IMR-90 (cell line): ENCODE measurements around the gene RAI1. TPM values are rescaled to one million over a fixed set of nuclear protein-coding genes. Genes with fewer than 3 reads are reported as not detected.

ENCODE experiments used
- ATAC-seq: fragments of 200-7000 bp; cut with Tn5 transposase; 2 replicates; pipeline ENCODE4 v1.9.1; 2020; ENCODE audit warnings: low read depth, mild to moderate bottlenecking, moderate library complexity
- BruUV-seq: library from RNA; stranded (reverse); fragments of 400-500 nt; replicated peaks from 2 replicates; lab custom pipeline; 2021; lab: Mats Ljungman, UMichigan
- CTCF ChIA-PET: fragments of 300-600 bp; formaldehyde crosslinking; extraction: SDS; loops from one replicate; lab custom pipeline; 2021; ENCODE audit warnings: antibody characterized with exemption; lab: Yijun Ruan, JAX
- POLR2A ChIA-PET: fragments of 300-600 bp; sonication (Branson Sonifier 250); formaldehyde crosslinking; loops from one replicate; lab custom pipeline; 2022; ENCODE audit warnings: antibody characterized with exemption; ENCODE audit not compliant: unreplicated experiment; lab: Charles Lee
- DNase-seq: peaks from one replicate; pipeline ENCODE4 v3.0.0; 2013
- H2AFZ ChIP-seq: replicated peaks from 2 replicates; pipeline ENCODE3; 2013; ENCODE audit warnings: low read length, mild to moderate bottlenecking; ENCODE audit not compliant: poor library complexity
- H2AK5ac ChIP-seq: 2 replicates; pipeline ENCODE4 v1.6.1; 2013; ENCODE audit warnings: low read depth, low read length, inconsistent platforms
- H2AK9ac ChIP-seq: replicated peaks from 2 replicates; pipeline ENCODE3; 2013; ENCODE audit warnings: mild to moderate bottlenecking, low read depth, low read length, moderate library complexity; ENCODE audit not compliant: poor library complexity
- H2BK120ac ChIP-seq: 2 replicates; pipeline ENCODE4 v1.6.1; 2013; ENCODE audit warnings: low read depth, low read length, inconsistent platforms
- H2BK15ac ChIP-seq: 3 replicates; pipeline ENCODE4 v1.6.1; 2013; ENCODE audit warnings: low read depth, low read length, inconsistent platforms
- H2BK20ac ChIP-seq: 2 replicates; pipeline ENCODE4 v1.6.1; 2013; ENCODE audit warnings: low read depth, mild to moderate bottlenecking, inconsistent platforms, low read length, moderate library complexity
- H2BK5ac ChIP-seq: 2 replicates; pipeline ENCODE4 v1.6.1; 2013; ENCODE audit warnings: mild to moderate bottlenecking, low read depth, low read length, inconsistent platforms; ENCODE audit not compliant: poor library complexity, severe bottlenecking
- H3K14ac ChIP-seq: replicated peaks from 2 replicates; pipeline ENCODE4 v1.6.1; 2013; ENCODE audit warnings: low read depth, low read length, inconsistent platforms
- H3K18ac ChIP-seq: 2 replicates; pipeline ENCODE4 v1.6.1; 2013; ENCODE audit warnings: low read depth, low read length, control low read depth
- H3K23ac ChIP-seq: 2 replicates; pipeline ENCODE4 v1.6.1; 2013; ENCODE audit warnings: low read depth, low read length, inconsistent platforms
- H3K27ac ChIP-seq: 2 replicates; pipeline ENCODE4 v1.5.1; 2013; ENCODE audit warnings: mild to moderate bottlenecking, control low read depth, low read length; ENCODE audit not compliant: insufficient read depth
- H3K27me3 ChIP-seq: 2 replicates; pipeline ENCODE4 v1.6.1; 2013; ENCODE audit warnings: low read length; ENCODE audit not compliant: control insufficient read depth, insufficient read depth
- H3K36me3 ChIP-seq: 2 replicates; pipeline ENCODE4 v1.6.1; 2013; ENCODE audit warnings: low read length, mixed read lengths; ENCODE audit not compliant: control insufficient read depth, insufficient read depth
- H3K4ac ChIP-seq: 2 replicates; pipeline ENCODE4 v1.6.1; 2013; ENCODE audit warnings: low read depth, low read length, inconsistent platforms
- H3K4me1 ChIP-seq: 2 replicates; pipeline ENCODE4 v1.6.1; 2013; ENCODE audit warnings: low read length, mixed read lengths; ENCODE audit not compliant: control insufficient read depth, insufficient read depth
- H3K4me2 ChIP-seq: 2 replicates; pipeline ENCODE4 v1.6.1; 2013; ENCODE audit warnings: low read depth, mild to moderate bottlenecking, control low read depth, low read length, moderate library complexity
- H3K4me3 ChIP-seq: 2 replicates; pipeline ENCODE4 v1.5.1; 2013; ENCODE audit warnings: low read depth, mild to moderate bottlenecking, control low read depth, low read length, moderate library complexity; ENCODE audit not compliant: insufficient read depth
- H3K56ac ChIP-seq: 2 replicates; pipeline ENCODE4 v1.6.1; 2013; ENCODE audit warnings: low read length, inconsistent platforms; ENCODE audit not compliant: insufficient read depth; ENCODE audit errors: extremely low read depth
- H3K79me1 ChIP-seq, 2 experiments: 2 replicates each; pipeline ENCODE4 v1.6.1; 2013; ENCODE audit warnings: low read length in 2 of 2, inconsistent platforms in 1 of 2, low read depth in 1 of 2
- H3K9ac ChIP-seq: 2 replicates; pipeline ENCODE4 v1.6.1; 2013; ENCODE audit warnings: low read depth, low read length, control low read depth
- H3K9me1 ChIP-seq: 2 replicates; pipeline ENCODE4 v1.6.1; 2013; ENCODE audit warnings: low read length, inconsistent platforms; ENCODE audit not compliant: insufficient read depth
- H3K9me3 ChIP-seq: 2 replicates; pipeline ENCODE4 v1.6.1; 2013; ENCODE audit warnings: low read length; ENCODE audit not compliant: control insufficient read depth, insufficient read depth
- H4K20me1 ChIP-seq: 2 replicates; pipeline ENCODE4 v1.6.1; 2013; ENCODE audit warnings: low read length, inconsistent platforms; ENCODE audit not compliant: insufficient read depth
- H4K5ac ChIP-seq: 2 replicates; pipeline ENCODE4 v1.6.1; 2013; ENCODE audit warnings: mild to moderate bottlenecking, low read depth, low read length, control low read depth
- H4K8ac ChIP-seq, 2 experiments: 2 replicates each; pipeline ENCODE4 v1.6.1; 2013; ENCODE audit warnings: low read depth in 2 of 2, low read length in 2 of 2, control low read depth in 1 of 2, inconsistent platforms in 1 of 2
- H4K91ac ChIP-seq: 2 replicates; pipeline ENCODE4 v1.6.1; 2013; ENCODE audit warnings: low read depth, low read length, inconsistent platforms; ENCODE audit not compliant: insufficient read depth
- CEBPB ChIP-seq: IDR thresholded peaks from 2 replicates; pipeline ENCODE4 v1.6.1; 2012; ENCODE audit warnings: low read depth, low read length, improper control_type of control experiment
- CHD1 ChIP-seq: IDR thresholded peaks from 2 replicates; pipeline ENCODE4 v1.6.1; 2012; ENCODE audit warnings: low read depth, low read length, improper control_type of control experiment
- FOS ChIP-seq: fragments of 150-350 bp; IDR thresholded peaks from 2 replicates; pipeline ENCODE4 v1.6.1; 2016; ENCODE audit warnings: low read depth, low read length
- MXI1 ChIP-seq: IDR thresholded peaks from 2 replicates; pipeline ENCODE4 v1.6.1; 2012; ENCODE audit warnings: low read depth, mild to moderate bottlenecking, low read length, moderate library complexity, borderline replicate concordance
- NFE2L2 ChIP-seq: fragments of 150-350 bp; IDR thresholded peaks from 2 replicates; pipeline ENCODE4 v1.6.1; 2016; ENCODE audit warnings: low read depth, mild to moderate bottlenecking, low read length
- POLR2A ChIP-seq: IDR thresholded peaks from 2 replicates; pipeline ENCODE4 v1.6.1; 2012; ENCODE audit warnings: mild to moderate bottlenecking, low read depth, low read length
- RAD21 ChIP-seq: IDR thresholded peaks from 2 replicates; pipeline ENCODE4 v1.6.1; 2012; ENCODE audit warnings: low read length, improper control_type of control experiment
- WGBS, 2 experiments: methylation state at CpG; one replicate each; pipeline versions ENCODE4 v1.1.5 to v1.1.7; 2013; ENCODE audit warnings: missing lambda C conversion rate in 2 of 2; ENCODE audit not compliant: insufficient read length in 1 of 2; ENCODE audit errors: extremely low coverage in 2 of 2; 5-methylcytosine and 5-hydroxymethylcytosine counted together
- dilution Hi-C: fragments of 300-500 bp; cut with HindIII; formaldehyde crosslinking; loops from one replicate; pipeline ENCODE4 v1.14.3; 2018; ENCODE audit warnings: low sequenced_read_pairs; ENCODE audit not compliant: unreplicated experiment
- in situ Hi-C: fragments of 300-500 bp; cut with MboI; formaldehyde crosslinking; loops from 3 replicates; pipeline ENCODE4 v1.14.3; 2019; ENCODE audit warnings: low sequenced_read_pairs, inconsistent platforms, mixed read lengths
- intact Hi-C: fragments of 100-400 bp; cut with micrococcal nuclease; formaldehyde crosslinking; loops from 2 replicates; pipeline ENCODE4 v1.10.0; 2022
- polyA plus RNA-seq, 3 experiments: library from polyadenylated mRNA; depleted of rRNA; stranded (reverse); fragments of >200 nt; gene quantifications; 2 replicates each; pipeline ENCODE4 v1.2.3, GENCODE V29; 2012; ENCODE audit warnings: low replicate concordance in 1 of 3
- total RNA-seq: library from RNA; depleted of rRNA; stranded (reverse); fragments of >200 nt; gene quantifications from 2 replicates; pipeline ENCODE4 v1.2.3, GENCODE V29; 2012
- TF ChIP-seq, protein P1 (sequence below): fragments of 150-350 bp; IDR thresholded peaks from 2 replicates; pipeline ENCODE4 v1.6.1; 2017; ENCODE audit warnings: mild to moderate bottlenecking, antibody characterized with exemption, low read length, low read depth
- TF ChIP-seq, protein P2 (sequence below): conservative IDR thresholded peaks from 2 replicates; pipeline ENCODE4 v1.5.1; 2012; ENCODE audit warnings: mild to moderate bottlenecking, low read depth, low read length, improper control_type of control experiment
- TF ChIP-seq, protein P3 (sequence below): fragments of 150-350 bp; IDR thresholded peaks from 2 replicates; pipeline ENCODE4 v1.6.1; 2016; ENCODE audit warnings: low read depth, mild to moderate bottlenecking, low read length, moderate library complexity, borderline replicate concordance

The RAI1 gene
- total and polyA plus RNA-seq, 2 of the 4 experiments (the other 2 are of a cell fraction): 1.8 to 10.5 TPM

DNA sequence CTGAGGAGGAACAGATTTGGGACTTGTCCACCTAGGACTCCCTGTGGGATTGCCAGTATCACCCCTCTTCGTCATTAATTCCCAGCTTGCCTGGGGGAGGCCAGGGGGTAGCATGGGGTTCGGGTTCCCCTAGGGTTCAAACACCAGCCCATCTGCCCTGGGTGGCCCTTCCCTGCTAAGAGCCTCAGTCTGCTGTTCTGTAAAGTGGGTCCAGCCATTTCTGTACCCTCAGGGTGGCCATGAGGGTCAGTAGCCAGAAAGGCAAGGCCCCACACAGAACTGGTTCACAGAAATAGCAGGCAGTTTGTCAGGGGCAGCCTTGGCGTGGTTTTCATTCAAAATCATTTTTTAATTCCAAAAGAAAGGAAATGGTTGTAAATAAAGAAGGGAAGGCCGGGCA, 62.9 kb downstream of the RAI1 start:
- no peak overlapping the region for H3K4me3 ChIP-seq
- BruUV-seq: no TSS peak
- H3K4me1 ChIP-seq: peaks cover 36% of the 10 kb centered on the region
- H3K9me3 ChIP-seq: no peaks in the 10 kb centered on the region
- WGBS, 2 experiments: 83% methylated on average over 1 of the region's 4 CpGs; no CpG with 5 or more reads in 1 of the 2 experiments
- H3K27ac ChIP-seq: no peak overlapping the region
- ATAC-seq (no peak), DNase-seq (no peak)
- intact Hi-C loops (loop anchor here (10.0 kb wide), 1 partner anchor 389 kb away; no protein-coding TSS in a partner anchor), in situ Hi-C loops (no loop called here), dilution Hi-C loops (no loop called here)
- H3K79me1 ChIP-seq: peaks cover 52 to 95% of the 10 kb centered on the region in 2 experiments
- no peak overlapping the region for H4K5ac ChIP-seq
- no peak overlapping the region for H3K9ac ChIP-seq
- no peak overlapping the region for H2BK120ac ChIP-seq
- H4K91ac ChIP-seq: no peak overlapping the region
- H3K18ac ChIP-seq: no peak overlapping the region
- H3K4me2 ChIP-seq: no peak overlapping the region
- no peak overlapping the region for H2BK20ac ChIP-seq
- ChIA-PET POLR2A (no interaction called here), CTCF (no interaction called here)
- no peak overlapping the region for H2AK9ac ChIP-seq
- no peak overlapping the region for H2AK5ac ChIP-seq
- H3K14ac ChIP-seq: no peak overlapping the region
- H3K4ac ChIP-seq: no peak overlapping the region
- H2BK15ac ChIP-seq: no peak overlapping the region
- H4K8ac ChIP-seq: no peak overlapping the region
- TF ChIP-seq CHD1: no peak
- TF ChIP-seq, protein P1, sequence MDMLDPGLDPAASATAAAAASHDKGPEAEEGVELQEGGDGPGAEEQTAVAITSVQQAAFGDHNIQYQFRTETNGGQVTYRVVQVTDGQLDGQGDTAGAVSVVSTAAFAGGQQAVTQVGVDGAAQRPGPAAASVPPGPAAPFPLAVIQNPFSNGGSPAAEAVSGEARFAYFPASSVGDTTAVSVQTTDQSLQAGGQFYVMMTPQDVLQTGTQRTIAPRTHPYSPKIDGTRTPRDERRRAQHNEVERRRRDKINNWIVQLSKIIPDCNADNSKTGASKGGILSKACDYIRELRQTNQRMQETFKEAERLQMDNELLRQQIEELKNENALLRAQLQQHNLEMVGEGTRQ: no peak
- no peak for TF ChIP-seq RAD21
- no peak for TF ChIP-seq CEBPB
- TF ChIP-seq NFE2L2: no peak
- no peak for TF ChIP-seq FOS
- TF ChIP-seq, protein P2, sequence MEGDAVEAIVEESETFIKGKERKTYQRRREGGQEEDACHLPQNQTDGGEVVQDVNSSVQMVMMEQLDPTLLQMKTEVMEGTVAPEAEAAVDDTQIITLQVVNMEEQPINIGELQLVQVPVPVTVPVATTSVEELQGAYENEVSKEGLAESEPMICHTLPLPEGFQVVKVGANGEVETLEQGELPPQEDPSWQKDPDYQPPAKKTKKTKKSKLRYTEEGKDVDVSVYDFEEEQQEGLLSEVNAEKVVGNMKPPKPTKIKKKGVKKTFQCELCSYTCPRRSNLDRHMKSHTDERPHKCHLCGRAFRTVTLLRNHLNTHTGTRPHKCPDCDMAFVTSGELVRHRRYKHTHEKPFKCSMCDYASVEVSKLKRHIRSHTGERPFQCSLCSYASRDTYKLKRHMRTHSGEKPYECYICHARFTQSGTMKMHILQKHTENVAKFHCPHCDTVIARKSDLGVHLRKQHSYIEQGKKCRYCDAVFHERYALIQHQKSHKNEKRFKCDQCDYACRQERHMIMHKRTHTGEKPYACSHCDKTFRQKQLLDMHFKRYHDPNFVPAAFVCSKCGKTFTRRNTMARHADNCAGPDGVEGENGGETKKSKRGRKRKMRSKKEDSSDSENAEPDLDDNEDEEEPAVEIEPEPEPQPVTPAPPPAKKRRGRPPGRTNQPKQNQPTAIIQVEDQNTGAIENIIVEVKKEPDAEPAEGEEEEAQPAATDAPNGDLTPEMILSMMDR: no peak
- TF ChIP-seq MXI1: no peak
- TF ChIP-seq, protein P3, sequence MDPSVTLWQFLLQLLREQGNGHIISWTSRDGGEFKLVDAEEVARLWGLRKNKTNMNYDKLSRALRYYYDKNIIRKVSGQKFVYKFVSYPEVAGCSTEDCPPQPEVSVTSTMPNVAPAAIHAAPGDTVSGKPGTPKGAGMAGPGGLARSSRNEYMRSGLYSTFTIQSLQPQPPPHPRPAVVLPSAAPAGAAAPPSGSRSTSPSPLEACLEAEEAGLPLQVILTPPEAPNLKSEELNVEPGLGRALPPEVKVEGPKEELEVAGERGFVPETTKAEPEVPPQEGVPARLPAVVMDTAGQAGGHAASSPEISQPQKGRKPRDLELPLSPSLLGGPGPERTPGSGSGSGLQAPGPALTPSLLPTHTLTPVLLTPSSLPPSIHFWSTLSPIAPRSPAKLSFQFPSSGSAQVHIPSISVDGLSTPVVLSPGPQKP: no peak
- TF ChIP-seq POLR2A: no peak
- H3K27me3 ChIP-seq: no peaks in the 10 kb centered on the region
- H4K20me1 ChIP-seq: peaks cover 91% of the 10 kb centered on the region
- no peak overlapping the region for H2AFZ ChIP-seq
- H3K9me1 ChIP-seq: peaks cover 41% of the 10 kb centered on the region
- H3K23ac ChIP-seq: no peak overlapping the region
- H3K56ac ChIP-seq: no peak overlapping the region
- H3K36me3 ChIP-seq: peaks cover 5% of the 10 kb centered on the region; the same call in 1 of the 2 replicates
- H2BK5ac ChIP-seq: no peak overlapping the region
